KMS-11 (cell line): Measurements from ENCODE around the gene PCNX3.

Experiments used
- H2AFZ ChIP-seq: fragments of 200-600 bp; sonication (generic); 2 replicates; pipeline ENCODE4 v1.6.1; 2016; ENCODE audit warnings: antibody characterized with exemption, mixed run types, low read depth
- H3K27ac ChIP-seq: fragments of 200-600 bp; sonication (generic); 2 replicates; pipeline ENCODE4 v1.6.1; 2016; ENCODE audit warnings: mild to moderate bottlenecking, mixed run types
- H3K27me3 ChIP-seq: fragments of 200-600 bp; sonication (generic); 2 replicates; pipeline ENCODE4 v1.6.1; 2017; ENCODE audit warnings: mild to moderate bottlenecking, low read depth, mixed run types, moderate library complexity; ENCODE audit not compliant: insufficient read depth
- H3K36me3 ChIP-seq: fragments of 200-600 bp; sonication (generic); 2 replicates; pipeline ENCODE4 v1.6.1; 2017; ENCODE audit warnings: mild to moderate bottlenecking, mixed run types; ENCODE audit not compliant: insufficient read depth
- H3K4me1 ChIP-seq: fragments of 200-600 bp; sonication (generic); 2 replicates; pipeline ENCODE4 v1.6.1; 2016; ENCODE audit warnings: mild to moderate bottlenecking, low read depth, mixed run types; ENCODE audit not compliant: poor library complexity, severe bottlenecking
- H3K4me2 ChIP-seq: fragments of 200-600 bp; sonication (generic); 2 replicates; pipeline ENCODE4 v1.7.0; 2016; ENCODE audit warnings: mild to moderate bottlenecking, mixed run types
- H3K4me3 ChIP-seq: fragments of 200-600 bp; sonication (generic); IDR thresholded peaks from 2 replicates; pipeline ENCODE4 v1.6.1; 2017; ENCODE audit warnings: low read depth, low read length, mixed read lengths; ENCODE audit not compliant: insufficient read depth
- H3K79me2 ChIP-seq: fragments of 200-600 bp; sonication (generic); 2 replicates; pipeline ENCODE4 v1.6.1; 2016; ENCODE audit warnings: low read depth, mixed run types; ENCODE audit not compliant: insufficient read depth
- H3K9ac ChIP-seq: fragments of 200-600 bp; sonication (generic); 2 replicates; pipeline ENCODE4 v1.6.1; 2016; ENCODE audit warnings: mild to moderate bottlenecking, mixed run types
- H4K20me1 ChIP-seq: fragments of 200-600 bp; sonication (generic); 2 replicates; pipeline ENCODE4 v1.6.1; 2016; ENCODE audit warnings: mild to moderate bottlenecking, mixed run types; ENCODE audit not compliant: insufficient read depth
- TF ChIP-seq, protein P1 (sequence below): fragments of 200-600 bp; sonication (generic); conservative IDR thresholded peaks from 2 replicates; pipeline ENCODE4 v1.6.1; 2017; ENCODE audit warnings: low read depth, mild to moderate bottlenecking, antibody characterized with exemption, low read length, moderate library complexity, mixed read lengths

The PCNX3 gene

DNA sequence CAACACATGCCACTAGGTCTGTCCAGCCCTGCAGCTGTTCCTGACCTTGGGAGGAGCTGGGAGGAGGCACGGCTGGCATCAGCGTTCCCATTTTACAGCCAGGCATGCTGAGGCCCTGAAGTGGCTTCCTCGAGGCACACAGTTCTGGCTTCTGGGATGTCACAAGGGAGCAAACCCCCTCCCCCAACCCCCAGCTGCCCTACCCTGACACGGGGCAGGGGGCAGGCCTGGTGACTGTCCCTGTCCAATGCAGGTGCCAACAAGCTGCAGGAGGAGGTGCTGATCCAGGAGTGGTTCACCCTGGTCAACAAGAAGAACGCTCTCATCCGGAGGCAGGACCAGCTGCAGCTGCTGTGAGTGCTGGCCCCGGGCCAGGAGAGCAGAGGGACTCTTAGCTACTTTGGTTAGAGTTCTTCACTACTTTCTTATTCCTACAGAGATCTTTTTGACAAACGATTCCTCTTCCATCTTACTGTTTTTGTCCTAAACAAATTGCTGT, 25.3 kb upstream of the PCNX3 start:
- Histone ChIP-seq H3K27ac (peak overlapping the region; percentile 93), H4K20me1 (no peaks in the 10 kb centered on the region), H3K9ac (peak overlapping the region; percentile 8; the same call in 1 of the 2 replicates), H3K79me2 (no peaks in the 10 kb centered on the region; the same call in 1 of the 2 replicates), H2AFZ (no peak overlapping the region), H3K4me2 (peak overlapping the region; percentile 95), H3K27me3 (no peaks in the 10 kb centered on the region), H3K4me3 (no peak overlapping the region), H3K4me1 (peaks cover 65% of the 10 kb centered on the region), H3K36me3 (no peaks in the 10 kb centered on the region)
- TF ChIP-seq, protein P1, sequence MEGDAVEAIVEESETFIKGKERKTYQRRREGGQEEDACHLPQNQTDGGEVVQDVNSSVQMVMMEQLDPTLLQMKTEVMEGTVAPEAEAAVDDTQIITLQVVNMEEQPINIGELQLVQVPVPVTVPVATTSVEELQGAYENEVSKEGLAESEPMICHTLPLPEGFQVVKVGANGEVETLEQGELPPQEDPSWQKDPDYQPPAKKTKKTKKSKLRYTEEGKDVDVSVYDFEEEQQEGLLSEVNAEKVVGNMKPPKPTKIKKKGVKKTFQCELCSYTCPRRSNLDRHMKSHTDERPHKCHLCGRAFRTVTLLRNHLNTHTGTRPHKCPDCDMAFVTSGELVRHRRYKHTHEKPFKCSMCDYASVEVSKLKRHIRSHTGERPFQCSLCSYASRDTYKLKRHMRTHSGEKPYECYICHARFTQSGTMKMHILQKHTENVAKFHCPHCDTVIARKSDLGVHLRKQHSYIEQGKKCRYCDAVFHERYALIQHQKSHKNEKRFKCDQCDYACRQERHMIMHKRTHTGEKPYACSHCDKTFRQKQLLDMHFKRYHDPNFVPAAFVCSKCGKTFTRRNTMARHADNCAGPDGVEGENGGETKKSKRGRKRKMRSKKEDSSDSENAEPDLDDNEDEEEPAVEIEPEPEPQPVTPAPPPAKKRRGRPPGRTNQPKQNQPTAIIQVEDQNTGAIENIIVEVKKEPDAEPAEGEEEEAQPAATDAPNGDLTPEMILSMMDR = no peak

- Histone ChIP-seq H2AFZ (no peak overlapping the region), H3K79me2 (no peaks in the 10 kb centered on the region), H3K9ac (no peak overlapping the region), H3K4me3 (no peak overlapping the region), H3K4me2 (no peak overlapping the region), H3K27ac (no peak overlapping the region), H3K4me1 (peaks cover 53% of the 10 kb centered on the region), H3K27me3 (no peaks in the 10 kb centered on the region), H3K36me3 (no peaks in the 10 kb centered on the region), H4K20me1 (no peaks in the 10 kb centered on the region)
- TF ChIP-seq, protein P1 = no peak
These were observed 23.4 kb upstream of the PCNX3 start for GRCh38 chr11:65591939-65592857.

GRCh38 chr11:65592858-65593517, 22.6 kb upstream of the PCNX3 start:
- Histone ChIP-seq H3K4me1 (peaks cover 46% of the 10 kb centered on the region), H3K27ac (no peak overlapping the region), H4K20me1 (no peaks in the 10 kb centered on the region), H3K36me3 (no peaks in the 10 kb centered on the region), H3K27me3 (no peaks in the 10 kb centered on the region), H3K79me2 (no peaks in the 10 kb centered on the region), H3K4me2 (no peak overlapping the region), H3K9ac (no peak overlapping the region), H3K4me3 (no peak overlapping the region), H2AFZ (no peak overlapping the region)
- TF ChIP-seq, protein P1 = no peak

GRCh38 chr11:65593518-65594414, 21.8 kb upstream of the PCNX3 start:
- Histone ChIP-seq H3K4me2 (no peak overlapping the region), H2AFZ (no peak overlapping the region), H3K79me2 (no peaks in the 10 kb centered on the region), H4K20me1 (no peaks in the 10 kb centered on the region), H3K27ac (no peak overlapping the region), H3K4me3 (no peak overlapping the region), H3K4me1 (peaks cover 41% of the 10 kb centered on the region), H3K9ac (no peak overlapping the region), H3K36me3 (no peaks in the 10 kb centered on the region), H3K27me3 (no peaks in the 10 kb centered on the region)
- TF ChIP-seq, protein P1 = peak; percentile 65; the same call in 1 of the 2 replicates
